ENCODE results near the gene KIN. TPM values are rescaled to one million over a fixed set of nuclear protein-coding genes. Genes with fewer than 3 reads are reported as not detected.

The KIN gene, protein sequence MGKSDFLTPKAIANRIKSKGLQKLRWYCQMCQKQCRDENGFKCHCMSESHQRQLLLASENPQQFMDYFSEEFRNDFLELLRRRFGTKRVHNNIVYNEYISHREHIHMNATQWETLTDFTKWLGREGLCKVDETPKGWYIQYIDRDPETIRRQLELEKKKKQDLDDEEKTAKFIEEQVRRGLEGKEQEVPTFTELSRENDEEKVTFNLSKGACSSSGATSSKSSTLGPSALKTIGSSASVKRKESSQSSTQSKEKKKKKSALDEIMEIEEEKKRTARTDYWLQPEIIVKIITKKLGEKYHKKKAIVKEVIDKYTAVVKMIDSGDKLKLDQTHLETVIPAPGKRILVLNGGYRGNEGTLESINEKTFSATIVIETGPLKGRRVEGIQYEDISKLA
- total RNA-seq = 10 to 100 TPM in 1 of 4 donors, 1 to 10 TPM in 3; 7.5 to 10.2 (median 8.1) TPM

DNA sequence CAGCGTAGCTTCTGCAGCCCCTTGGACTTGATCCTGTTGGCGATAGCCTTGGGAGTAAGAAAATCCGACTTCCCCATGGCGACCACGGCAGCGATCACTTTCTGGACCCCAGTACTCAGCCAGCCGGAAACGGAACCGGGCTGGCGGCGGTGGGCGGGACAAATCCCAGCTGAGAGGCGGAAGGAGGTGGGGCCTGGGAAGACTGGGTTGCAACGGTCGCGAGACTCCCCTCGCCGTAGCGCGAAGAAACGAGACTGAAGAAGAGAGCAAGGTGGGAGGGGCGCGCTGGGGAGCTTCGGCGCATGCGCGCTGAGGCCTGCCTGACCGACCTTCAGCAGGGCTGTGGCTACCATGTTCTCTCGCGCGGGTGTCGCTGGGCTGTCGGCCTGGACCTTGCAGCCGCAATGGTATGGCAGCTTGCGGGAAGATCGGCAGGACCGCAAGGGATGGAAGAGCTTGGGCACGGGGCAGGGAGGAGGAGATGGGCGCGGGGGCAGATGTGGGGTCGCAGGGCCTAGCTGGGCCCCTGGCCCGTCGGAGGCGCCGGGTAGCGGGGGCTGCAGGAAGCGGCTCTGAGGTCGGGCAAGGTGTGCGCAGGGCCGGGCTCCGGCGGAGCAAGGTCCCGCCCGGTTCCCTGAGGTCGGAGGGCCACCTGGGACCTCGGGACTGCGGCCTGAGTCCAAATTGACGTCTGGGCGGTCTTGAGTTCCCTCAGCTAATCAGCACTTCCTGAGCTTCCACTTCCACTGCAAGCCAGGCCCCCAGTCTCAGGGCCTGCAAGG, at the start of gene KIN, which contains the start of gene ATP5F1C:
Gene KIN, minus strand, starts transcription at position 137 of the 782 bp plus-strand sequence. Its CDS starts 60 bp downstream, at position 77.
Gene ATP5F1C, plus strand, starts transcription at position 321 of the 782 bp plus-strand sequence. Its CDS starts 31 bp downstream, at position 352.
- H3K9me3 ChIP-seq = no peaks in the 10 kb centered on the region
- H3K4me3 ChIP-seq (replicated peaks in 1 of 3) = peak within 1 kb of the TSS; percentile 77 to 99 (median 86)
- intact Hi-C loops (cut with DNase I) = no loop called here
- no peaks in the 10 kb centered on the region for H3K27me3 ChIP-seq
- no peaks in the 10 kb centered on the region for H3K36me3 ChIP-seq
- H3K27ac ChIP-seq = peak within 1 kb of the TSS; percentile 71 to 86 (median 78)
- WGBS, 2 donors = 0% methylated on average over 30 to 48 of the region's 59 CpGs
- peaks cover 27 to 28% of the 10 kb centered on the region in 2 donors for H3K4me1 ChIP-seq
- TF ChIP-seq, protein P1, sequence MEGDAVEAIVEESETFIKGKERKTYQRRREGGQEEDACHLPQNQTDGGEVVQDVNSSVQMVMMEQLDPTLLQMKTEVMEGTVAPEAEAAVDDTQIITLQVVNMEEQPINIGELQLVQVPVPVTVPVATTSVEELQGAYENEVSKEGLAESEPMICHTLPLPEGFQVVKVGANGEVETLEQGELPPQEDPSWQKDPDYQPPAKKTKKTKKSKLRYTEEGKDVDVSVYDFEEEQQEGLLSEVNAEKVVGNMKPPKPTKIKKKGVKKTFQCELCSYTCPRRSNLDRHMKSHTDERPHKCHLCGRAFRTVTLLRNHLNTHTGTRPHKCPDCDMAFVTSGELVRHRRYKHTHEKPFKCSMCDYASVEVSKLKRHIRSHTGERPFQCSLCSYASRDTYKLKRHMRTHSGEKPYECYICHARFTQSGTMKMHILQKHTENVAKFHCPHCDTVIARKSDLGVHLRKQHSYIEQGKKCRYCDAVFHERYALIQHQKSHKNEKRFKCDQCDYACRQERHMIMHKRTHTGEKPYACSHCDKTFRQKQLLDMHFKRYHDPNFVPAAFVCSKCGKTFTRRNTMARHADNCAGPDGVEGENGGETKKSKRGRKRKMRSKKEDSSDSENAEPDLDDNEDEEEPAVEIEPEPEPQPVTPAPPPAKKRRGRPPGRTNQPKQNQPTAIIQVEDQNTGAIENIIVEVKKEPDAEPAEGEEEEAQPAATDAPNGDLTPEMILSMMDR (IDR thresholded peaks at IDR 0.05) = no peak
- peak; percentile 82 to 95 for TF ChIP-seq POLR2A (IDR thresholded peaks at IDR 0.05)
- DNase-seq = peak; percentile 98

DNA sequence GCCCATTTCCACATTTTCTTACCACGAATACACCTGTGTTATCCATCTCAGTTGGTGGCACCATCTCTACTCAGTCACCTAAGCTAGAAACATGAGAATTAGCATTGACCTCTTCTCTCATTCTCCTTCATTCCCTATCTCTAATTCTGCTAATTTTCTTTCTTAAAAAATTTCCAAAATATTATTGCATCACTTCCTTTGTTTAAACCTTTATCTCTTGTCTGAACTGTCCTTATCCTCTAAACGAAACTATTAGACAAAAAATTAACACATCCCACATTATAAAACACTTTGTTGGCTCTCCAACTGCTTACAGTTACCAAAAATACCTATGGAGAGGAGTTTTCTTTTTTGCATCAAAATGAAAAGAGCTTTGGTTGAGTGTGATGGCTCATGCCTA, 48.8 kb upstream of the KIN start:
- H3K4me1 ChIP-seq = no peaks in the 10 kb centered on the region
- no peak overlapping the region for H3K27ac ChIP-seq
- DNase-seq = no peak
- intact Hi-C loops (cut with DNase I) = no loop called here
- no peaks in the 10 kb centered on the region for H3K9me3 ChIP-seq
- 95 to 96% methylated on average over 2 of the region's 2 CpGs for WGBS, 2 donors
- no peaks in the 10 kb centered on the region for H3K27me3 ChIP-seq
- TF ChIP-seq POLR2A (IDR thresholded peaks at IDR 0.05) = no peak
- TF ChIP-seq, protein P1 (IDR thresholded peaks at IDR 0.05) = no peak
- H3K36me3 ChIP-seq = no peaks in the 10 kb centered on the region
- no peak overlapping the region for H3K4me3 ChIP-seq (replicated peaks in 1 of 3)

DNA sequence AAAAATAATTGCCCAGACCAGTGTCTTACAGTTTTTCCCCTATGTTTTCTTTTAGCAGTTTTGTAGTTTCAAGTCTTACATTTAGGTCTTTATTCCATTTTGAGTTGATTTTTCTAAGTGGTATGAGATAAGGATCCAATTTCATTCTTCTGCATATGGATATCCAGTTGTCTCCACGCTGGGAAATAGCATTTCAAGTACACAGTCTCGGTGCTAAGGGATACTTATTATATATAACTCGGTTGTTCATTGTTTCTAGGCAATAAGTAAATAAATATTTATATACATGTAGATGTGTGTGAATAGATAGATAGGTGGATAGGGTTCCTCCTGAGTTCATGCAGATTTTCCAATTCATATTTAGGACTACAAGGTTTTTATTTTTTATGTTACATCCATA, 46.5 kb upstream of the KIN start:
- Histone ChIP-seq H3K4me1 (no peaks in the 10 kb centered on the region), H3K27me3 (no peaks in the 10 kb centered on the region), H3K4me3 (replicated peaks in 1 of 3) (no peak overlapping the region), H3K9me3 (no peaks in the 10 kb centered on the region), H3K36me3 (no peaks in the 10 kb centered on the region), H3K27ac (no peak overlapping the region)
- no peak for DNase-seq
- TF ChIP-seq, protein P1 (IDR thresholded peaks at IDR 0.05) = no peak
- TF ChIP-seq POLR2A (IDR thresholded peaks at IDR 0.05) = no peak
- WGBS, 2 donors = 94% methylated on average over 3 of the region's 3 CpGs
- intact Hi-C loops (cut with DNase I) = no loop called here

DNA sequence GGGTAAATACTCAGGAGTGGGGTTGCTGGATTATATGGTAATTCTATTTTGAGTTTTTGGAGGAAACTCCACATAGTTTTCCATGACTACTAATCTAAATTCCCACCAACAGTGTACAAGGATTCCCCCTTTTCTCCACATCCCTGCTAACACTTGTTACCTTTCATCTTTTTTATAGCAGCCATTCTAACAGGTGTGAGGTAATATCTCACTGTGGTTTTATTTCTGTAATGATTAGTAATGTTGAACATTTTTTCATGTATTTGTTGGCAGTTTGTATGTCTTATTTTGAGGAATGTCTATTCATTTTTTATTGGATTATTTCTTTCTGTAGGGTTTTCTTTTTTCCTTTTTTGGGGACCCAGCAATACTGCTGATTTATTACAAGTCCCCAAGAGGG, 45.4 kb upstream of the KIN start:
- Histone ChIP-seq H3K27me3 (no peaks in the 10 kb centered on the region), H3K4me1 (no peaks in the 10 kb centered on the region), H3K36me3 (no peaks in the 10 kb centered on the region), H3K9me3 (no peaks in the 10 kb centered on the region), H3K4me3 (replicated peaks in 1 of 3) (no peak overlapping the region), H3K27ac (no peak overlapping the region)
- intact Hi-C loops (cut with DNase I) = no loop called here
- no peak for TF ChIP-seq POLR2A (IDR thresholded peaks at IDR 0.05)
- TF ChIP-seq, protein P1 (IDR thresholded peaks at IDR 0.05) = no peak
- DNase-seq = no peak
